ENCODE results near the gene ZBTB32.
"Not testable (repeated sequence)": the region's sequence is repeated elsewhere in the genome, so short reads cannot be mapped to it uniquely, and the experiment has no call there.

ZBTB32 gene

DNA sequence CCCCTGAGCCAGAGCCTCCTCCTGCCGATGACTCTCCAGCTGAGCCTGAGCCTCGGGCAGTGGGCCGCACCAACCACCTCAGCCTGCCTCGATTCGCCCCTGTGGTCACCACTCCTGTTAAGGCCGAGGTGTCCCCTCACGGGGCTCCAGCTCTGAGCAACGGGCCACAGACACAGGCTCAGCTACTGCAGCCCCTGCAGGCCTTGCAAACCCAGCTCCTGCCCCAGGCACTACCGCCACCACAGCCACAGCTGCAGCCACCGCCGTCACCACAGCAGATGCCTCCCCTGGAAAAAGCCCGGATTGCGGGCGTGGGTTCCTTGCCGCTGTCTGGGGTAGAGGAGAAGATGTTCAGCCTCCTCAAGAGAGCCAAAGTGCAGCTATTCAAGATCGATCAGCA lies 17.0 kb downstream of the ZBTB32 start:
- no peak for DNase-seq (ENCODE audit: low spot score)
- TF ChIP-seq, protein P1, sequence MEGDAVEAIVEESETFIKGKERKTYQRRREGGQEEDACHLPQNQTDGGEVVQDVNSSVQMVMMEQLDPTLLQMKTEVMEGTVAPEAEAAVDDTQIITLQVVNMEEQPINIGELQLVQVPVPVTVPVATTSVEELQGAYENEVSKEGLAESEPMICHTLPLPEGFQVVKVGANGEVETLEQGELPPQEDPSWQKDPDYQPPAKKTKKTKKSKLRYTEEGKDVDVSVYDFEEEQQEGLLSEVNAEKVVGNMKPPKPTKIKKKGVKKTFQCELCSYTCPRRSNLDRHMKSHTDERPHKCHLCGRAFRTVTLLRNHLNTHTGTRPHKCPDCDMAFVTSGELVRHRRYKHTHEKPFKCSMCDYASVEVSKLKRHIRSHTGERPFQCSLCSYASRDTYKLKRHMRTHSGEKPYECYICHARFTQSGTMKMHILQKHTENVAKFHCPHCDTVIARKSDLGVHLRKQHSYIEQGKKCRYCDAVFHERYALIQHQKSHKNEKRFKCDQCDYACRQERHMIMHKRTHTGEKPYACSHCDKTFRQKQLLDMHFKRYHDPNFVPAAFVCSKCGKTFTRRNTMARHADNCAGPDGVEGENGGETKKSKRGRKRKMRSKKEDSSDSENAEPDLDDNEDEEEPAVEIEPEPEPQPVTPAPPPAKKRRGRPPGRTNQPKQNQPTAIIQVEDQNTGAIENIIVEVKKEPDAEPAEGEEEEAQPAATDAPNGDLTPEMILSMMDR (IDR thresholded peaks at IDR 0.05), result no peak
- no peak overlapping the region for H3K27ac ChIP-seq
- H3K4me3 ChIP-seq, result no peak overlapping the region

DNA sequence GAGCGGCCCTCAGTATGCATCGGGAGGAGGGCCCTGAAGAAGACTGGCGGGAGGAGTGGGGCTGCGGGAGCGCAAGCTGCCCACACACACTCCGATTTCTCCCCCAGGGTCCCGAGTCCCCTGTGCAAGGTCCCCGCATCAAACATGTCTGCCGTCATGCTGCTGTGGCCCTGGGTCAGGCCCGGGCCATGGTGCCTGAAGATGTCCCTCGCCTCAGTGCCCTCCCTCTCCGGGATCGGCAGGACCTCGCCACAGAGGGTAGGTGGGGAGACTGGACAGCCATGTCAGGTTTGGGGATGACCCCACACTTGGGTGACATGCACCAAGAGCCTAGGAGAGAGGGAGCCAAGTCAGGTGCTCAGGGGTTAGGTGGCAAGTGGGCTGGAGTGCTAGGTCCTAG lies 18.1 kb downstream of the ZBTB32 start:
- H3K4me3 ChIP-seq, result no peak overlapping the region
- TF ChIP-seq, protein P1 (IDR thresholded peaks at IDR 0.05), result no peak
- H3K27ac ChIP-seq, result no peak overlapping the region
- DNase-seq (ENCODE audit: low spot score), result no peak

DNA sequence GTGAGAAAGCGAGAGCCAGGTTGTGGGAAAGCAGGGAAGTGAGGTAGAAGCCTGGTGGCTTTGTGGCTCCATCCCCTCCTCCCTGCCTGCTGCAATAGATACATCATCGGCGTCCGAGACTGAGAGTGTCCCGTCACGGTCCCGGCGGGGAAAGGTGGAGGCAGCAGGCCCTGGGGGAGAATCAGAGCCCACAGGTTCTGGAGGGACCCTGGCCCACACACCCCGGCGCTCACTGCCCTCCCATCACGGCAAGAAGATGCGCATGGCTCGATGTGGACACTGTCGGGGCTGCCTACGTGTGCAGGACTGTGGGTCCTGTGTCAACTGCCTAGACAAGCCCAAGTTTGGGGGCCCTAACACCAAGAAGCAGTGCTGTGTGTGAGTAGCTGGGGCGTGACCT lies 18.5 kb downstream of the ZBTB32 start:
- Histone ChIP-seq H3K27ac (no peak overlapping the region), H3K4me3 (no peak overlapping the region)
- DNase-seq (ENCODE audit: low spot score), result no peak
- TF ChIP-seq, protein P1 (IDR thresholded peaks at IDR 0.05), result no peak

DNA sequence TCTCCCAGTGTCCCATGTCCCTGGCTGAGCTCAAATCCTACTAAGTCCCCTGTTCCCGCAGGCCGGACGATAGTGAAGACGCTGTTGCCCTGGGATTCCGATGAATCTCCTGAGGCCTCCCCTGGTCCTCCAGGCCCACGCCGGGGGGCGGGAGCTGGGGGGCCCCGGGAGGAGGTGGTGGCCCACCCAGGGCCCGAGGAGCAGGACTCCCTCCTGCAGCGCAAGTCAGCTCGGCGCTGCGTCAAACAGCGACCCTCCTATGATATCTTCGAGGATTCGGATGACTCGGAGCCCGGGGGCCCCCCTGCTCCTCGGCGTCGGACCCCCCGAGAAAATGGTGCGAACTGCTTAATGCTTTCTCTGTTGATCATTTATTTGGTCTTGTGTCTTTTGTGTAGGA lies 19.3 kb downstream of the ZBTB32 start:
- Histone ChIP-seq H3K4me3 (no peak overlapping the region), H3K27ac (no peak overlapping the region)
- TF ChIP-seq, protein P1 (IDR thresholded peaks at IDR 0.05), result no peak
- no peak for DNase-seq (ENCODE audit: low spot score)

DNA sequence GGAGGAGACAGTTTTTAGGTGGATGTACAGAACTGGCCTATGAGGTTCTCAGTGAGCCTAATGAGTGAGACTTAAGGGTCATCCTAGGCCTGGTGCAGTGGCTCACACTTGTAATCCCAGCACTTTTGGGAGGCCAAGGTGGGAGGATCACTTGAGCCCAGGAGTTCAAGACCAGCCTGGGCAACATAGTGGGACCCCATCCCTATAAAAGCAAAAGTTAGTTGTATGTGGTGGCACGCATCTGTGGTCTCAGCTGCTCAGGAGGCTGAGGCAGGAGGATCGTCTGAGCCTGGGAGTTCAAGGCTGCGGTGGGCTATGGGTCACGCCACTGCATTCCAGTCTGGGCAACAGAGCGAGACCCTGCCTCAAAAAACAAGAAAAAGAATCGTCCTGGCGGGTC lies 19.8 kb downstream of the ZBTB32 start:
- H3K27ac ChIP-seq; DNase-seq (ENCODE audit: low spot score); H3K4me3 ChIP-seq: not testable (repeated sequence)

DNA sequence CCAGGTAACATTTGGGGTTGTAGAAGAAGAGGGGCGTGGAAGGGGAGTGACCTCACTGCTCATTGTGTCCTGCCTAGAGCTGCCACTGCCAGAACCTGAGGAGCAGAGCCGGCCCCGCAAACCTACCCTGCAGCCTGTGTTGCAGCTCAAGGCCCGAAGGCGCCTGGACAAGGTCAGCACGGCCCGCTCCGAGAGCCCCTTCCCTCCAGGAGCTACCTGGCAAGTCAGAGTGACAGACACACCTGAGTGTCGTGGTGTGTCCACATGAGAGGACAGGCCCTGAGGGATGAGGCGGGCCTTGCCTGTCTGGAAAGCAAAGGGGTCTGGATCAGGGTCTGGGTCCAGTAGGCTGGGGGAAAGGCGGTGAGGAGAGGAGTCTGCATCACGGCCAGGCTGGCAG lies 20.2 kb downstream of the ZBTB32 start:
- Histone ChIP-seq H3K27ac (no peak overlapping the region), H3K4me3 (no peak overlapping the region)
- no peak for DNase-seq (ENCODE audit: low spot score)
- TF ChIP-seq, protein P1 (IDR thresholded peaks at IDR 0.05), result no peak

DNA sequence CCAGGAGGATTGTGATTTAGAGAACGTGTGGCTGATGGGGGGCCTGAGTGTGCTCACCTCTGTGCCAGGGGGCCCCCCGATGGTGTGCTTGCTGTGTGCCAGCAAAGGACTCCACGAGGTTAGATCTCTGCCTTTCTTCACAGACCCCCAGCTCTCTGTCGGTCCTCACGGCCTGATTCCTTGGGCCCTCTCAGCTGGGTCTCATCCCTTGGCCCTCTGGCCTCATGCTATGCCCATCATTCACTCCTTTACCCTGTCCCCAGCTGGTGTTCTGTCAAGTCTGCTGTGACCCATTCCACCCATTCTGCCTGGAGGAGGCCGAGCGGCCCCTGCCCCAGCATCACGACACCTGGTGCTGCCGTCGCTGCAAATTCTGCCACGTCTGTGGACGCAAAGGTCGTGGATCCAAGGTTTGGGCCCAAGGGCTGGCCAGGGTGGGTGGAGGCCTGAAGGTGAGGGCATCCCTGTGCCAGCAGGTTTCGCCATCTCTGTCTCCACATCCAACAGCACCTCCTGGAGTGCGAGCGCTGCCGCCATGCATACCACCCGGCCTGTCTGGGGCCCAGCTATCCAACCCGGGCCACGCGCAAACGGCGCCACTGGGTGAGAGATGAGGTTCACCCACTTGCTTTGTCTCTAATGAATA lies 21.0 kb downstream of the ZBTB32 start:
- Histone ChIP-seq H3K4me3 (no peak overlapping the region), H3K27ac (no peak overlapping the region)
- DNase-seq (ENCODE audit: low spot score), result no peak
- TF ChIP-seq, protein P1 (IDR thresholded peaks at IDR 0.05), result no peak
